ENCODE results near the gene ADAMTS18.

DNA sequence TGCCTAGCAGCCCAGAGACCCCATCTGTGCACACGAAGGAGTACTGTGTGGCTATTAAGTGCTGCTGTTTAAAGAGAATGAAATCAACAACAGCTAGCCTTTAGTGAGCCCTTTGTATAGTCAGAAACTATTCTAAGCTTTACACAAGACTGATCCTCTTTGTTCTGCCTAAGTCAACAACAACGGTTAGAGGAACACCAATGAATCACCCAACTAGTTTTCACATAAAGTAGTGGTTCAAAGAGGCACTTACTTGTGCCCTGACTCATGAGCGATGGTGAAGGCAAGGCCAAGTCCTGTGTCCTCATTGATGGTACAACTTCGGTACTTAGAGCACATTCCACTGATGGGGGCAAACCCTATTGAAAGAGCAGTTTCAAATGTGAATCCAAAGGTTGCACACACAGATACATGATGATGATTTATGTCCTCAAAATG lies 75.8 kb downstream of the ADAMTS18 start:
- TF ChIP-seq, protein P1, sequence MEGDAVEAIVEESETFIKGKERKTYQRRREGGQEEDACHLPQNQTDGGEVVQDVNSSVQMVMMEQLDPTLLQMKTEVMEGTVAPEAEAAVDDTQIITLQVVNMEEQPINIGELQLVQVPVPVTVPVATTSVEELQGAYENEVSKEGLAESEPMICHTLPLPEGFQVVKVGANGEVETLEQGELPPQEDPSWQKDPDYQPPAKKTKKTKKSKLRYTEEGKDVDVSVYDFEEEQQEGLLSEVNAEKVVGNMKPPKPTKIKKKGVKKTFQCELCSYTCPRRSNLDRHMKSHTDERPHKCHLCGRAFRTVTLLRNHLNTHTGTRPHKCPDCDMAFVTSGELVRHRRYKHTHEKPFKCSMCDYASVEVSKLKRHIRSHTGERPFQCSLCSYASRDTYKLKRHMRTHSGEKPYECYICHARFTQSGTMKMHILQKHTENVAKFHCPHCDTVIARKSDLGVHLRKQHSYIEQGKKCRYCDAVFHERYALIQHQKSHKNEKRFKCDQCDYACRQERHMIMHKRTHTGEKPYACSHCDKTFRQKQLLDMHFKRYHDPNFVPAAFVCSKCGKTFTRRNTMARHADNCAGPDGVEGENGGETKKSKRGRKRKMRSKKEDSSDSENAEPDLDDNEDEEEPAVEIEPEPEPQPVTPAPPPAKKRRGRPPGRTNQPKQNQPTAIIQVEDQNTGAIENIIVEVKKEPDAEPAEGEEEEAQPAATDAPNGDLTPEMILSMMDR (IDR thresholded peaks at IDR 0.05; ENCODE audit: low read depth, low read length) = no peak
- no peak for TF ChIP-seq EZH2phosphoT487 (IDR thresholded peaks at IDR 0.05; ENCODE audit: low read depth)
